Progenitor cell of endocrine pancreas (in vitro differentiated cells): Measurements from ENCODE around the gene TGFBR1. TPM values are rescaled to one million over a fixed set of nuclear protein-coding genes. Genes with fewer than 3 reads are reported as not detected.
A peak's percentile ranks its signal among the peaks of the same experiment; 100 is the strongest.

ENCODE experiments used
- DNase-seq: peaks from one replicate; pipeline ENCODE4 v3.0.0; 2021; ENCODE audit warnings: low spot score; ENCODE audit not compliant: unreplicated experiment
- H3K27ac Mint-ChIP-seq: 2 replicates; pipeline ENCODE4 v1.8.0; 2021; ENCODE audit warnings: mild to moderate bottlenecking, moderate library complexity, mixed read lengths
- H3K27me3 Mint-ChIP-seq: 2 replicates; pipeline ENCODE4 v1.8.0; 2021; ENCODE audit warnings: mixed read lengths
- H3K36me3 Mint-ChIP-seq: 2 replicates; pipeline ENCODE4 v1.8.0; 2022; ENCODE audit warnings: mixed read lengths; ENCODE audit not compliant: insufficient read depth
- H3K4me1 Mint-ChIP-seq: 2 replicates; pipeline ENCODE4 v1.8.0; 2021; ENCODE audit warnings: low read depth, mixed read lengths
- H3K4me3 Mint-ChIP-seq: 2 replicates; pipeline ENCODE4 v1.8.0; 2021; ENCODE audit warnings: low read depth, mild to moderate bottlenecking, moderate library complexity, mixed read lengths
- H3K9me3 Mint-ChIP-seq: 2 replicates; pipeline ENCODE4 v1.8.0; 2021; ENCODE audit warnings: low read depth, mixed read lengths
- total RNA-seq: library from RNA; stranded (reverse); gene quantifications from 2 replicates; pipeline ENCODE4 v1.2.1, GENCODE V29; 2021
- TF ChIP-seq, protein P1 (sequence below): fragments of 200-600 bp; sonication (generic); IDR thresholded peaks from one replicate; pipeline ENCODE4 v1.5.0; 2021; ENCODE audit warnings: antibody characterized with exemption, mild to moderate bottlenecking; ENCODE audit not compliant: unreplicated experiment

The TGFBR1 gene
- total RNA-seq, 1 donor from 2014 or later, result 93.8 TPM

DNA sequence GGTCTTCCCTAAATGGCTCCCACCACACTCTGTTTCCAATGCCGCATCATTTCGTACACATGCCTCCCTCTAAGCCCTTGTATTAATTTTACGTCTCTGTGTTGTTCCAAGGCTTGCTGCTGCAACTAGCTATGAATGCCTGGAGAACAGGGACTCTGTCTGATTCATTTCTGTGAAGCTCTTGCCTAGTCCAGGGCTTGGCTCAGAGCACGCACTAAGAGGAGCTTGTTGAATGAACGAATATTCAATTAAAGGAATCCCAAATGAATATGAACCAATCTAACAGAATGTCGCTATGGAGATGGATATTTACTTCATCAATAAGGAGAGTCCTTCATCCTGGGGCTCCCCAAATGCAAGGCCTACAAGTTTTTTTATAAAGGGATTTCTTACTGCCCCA, 55.3 kb downstream of the TGFBR1 start:
- H3K4me1 Mint-ChIP-seq, result peaks cover 18% of the 10 kb centered on the region

DNA sequence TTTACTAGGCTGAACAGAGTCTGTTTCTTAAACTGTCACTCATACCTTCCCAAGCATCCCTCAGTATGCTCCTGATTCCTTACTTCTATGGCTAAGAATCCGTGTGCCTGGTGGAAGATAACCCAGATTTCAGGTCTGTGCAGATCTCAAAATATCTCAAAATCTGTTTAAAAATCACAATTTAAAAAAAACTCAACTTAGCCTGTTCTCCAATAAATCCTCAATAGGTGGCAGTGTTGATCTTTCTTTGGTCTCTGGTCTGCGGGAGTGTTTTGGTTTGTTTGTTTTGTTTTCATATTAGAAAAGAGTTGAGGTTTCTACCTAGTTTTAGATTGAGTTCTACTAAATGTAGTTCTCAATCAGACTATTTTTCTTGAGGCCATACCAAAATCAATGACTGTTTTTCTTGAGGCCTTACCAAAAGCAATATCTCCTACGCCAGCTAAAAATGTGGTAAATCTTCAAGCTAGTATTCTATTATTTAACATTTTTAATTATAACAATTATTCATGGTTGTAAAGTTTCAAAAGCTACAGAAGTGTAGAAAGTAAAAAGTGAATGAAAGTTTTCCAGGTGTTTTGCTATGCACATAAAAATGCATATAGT, 57.9 kb downstream of the TGFBR1 start:
- Mint-ChIP-seq H3K9me3 (peaks cover 3% of the 10 kb centered on the region), H3K4me1 (peaks cover 35% of the 10 kb centered on the region), H3K27me3 (no peaks in the 10 kb centered on the region), H3K36me3 (peaks cover 2% of the 10 kb centered on the region), H3K27ac (no peak overlapping the region), H3K4me3 (no peak overlapping the region)
- DNase-seq, result no peak
- TF ChIP-seq, protein P1, sequence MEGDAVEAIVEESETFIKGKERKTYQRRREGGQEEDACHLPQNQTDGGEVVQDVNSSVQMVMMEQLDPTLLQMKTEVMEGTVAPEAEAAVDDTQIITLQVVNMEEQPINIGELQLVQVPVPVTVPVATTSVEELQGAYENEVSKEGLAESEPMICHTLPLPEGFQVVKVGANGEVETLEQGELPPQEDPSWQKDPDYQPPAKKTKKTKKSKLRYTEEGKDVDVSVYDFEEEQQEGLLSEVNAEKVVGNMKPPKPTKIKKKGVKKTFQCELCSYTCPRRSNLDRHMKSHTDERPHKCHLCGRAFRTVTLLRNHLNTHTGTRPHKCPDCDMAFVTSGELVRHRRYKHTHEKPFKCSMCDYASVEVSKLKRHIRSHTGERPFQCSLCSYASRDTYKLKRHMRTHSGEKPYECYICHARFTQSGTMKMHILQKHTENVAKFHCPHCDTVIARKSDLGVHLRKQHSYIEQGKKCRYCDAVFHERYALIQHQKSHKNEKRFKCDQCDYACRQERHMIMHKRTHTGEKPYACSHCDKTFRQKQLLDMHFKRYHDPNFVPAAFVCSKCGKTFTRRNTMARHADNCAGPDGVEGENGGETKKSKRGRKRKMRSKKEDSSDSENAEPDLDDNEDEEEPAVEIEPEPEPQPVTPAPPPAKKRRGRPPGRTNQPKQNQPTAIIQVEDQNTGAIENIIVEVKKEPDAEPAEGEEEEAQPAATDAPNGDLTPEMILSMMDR, result peak; percentile 80

More for the DNA sequence above, 55.3 kb downstream of the TGFBR1 start:
- Mint-ChIP-seq H3K9me3 (peaks cover 3% of the 10 kb centered on the region), H3K27me3 (no peaks in the 10 kb centered on the region), H3K27ac (no peak overlapping the region), H3K4me3 (no peak overlapping the region), H3K36me3 (peaks cover 2% of the 10 kb centered on the region)
- TF ChIP-seq, protein P1, result no peak
- DNase-seq, result no peak

DNA sequence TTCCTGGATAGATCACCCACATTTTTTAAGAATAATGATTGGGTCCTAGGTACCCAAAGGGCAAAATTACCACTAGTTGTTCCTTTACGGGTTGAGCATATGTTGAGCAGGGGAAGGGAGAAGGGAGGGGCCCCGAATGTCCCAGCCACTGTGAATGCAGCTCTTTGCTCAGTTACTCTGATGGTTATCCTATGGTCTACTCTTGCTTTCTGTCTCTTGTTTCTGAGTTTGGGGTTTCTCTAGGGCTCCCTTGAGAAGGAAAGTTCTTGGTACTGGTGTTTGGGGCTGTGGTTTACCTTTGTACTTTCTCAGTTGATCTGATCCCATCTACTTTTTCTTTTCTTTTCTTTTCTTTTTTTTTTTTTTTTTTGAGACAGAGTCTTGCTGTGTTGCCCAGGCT, 61.2 kb downstream of the TGFBR1 start:
- H3K36me3 Mint-ChIP-seq, result no peaks in the 10 kb centered on the region
- H3K27ac Mint-ChIP-seq, result peak overlapping the region; percentile 92
- peaks cover 64% of the 10 kb centered on the region for H3K4me1 Mint-ChIP-seq
- no peaks in the 10 kb centered on the region for H3K27me3 Mint-ChIP-seq
- no peak for DNase-seq
- TF ChIP-seq, protein P1, result no peak
- peak overlapping the region; percentile 25 for H3K4me3 Mint-ChIP-seq
- no peaks in the 10 kb centered on the region for H3K9me3 Mint-ChIP-seq

DNA sequence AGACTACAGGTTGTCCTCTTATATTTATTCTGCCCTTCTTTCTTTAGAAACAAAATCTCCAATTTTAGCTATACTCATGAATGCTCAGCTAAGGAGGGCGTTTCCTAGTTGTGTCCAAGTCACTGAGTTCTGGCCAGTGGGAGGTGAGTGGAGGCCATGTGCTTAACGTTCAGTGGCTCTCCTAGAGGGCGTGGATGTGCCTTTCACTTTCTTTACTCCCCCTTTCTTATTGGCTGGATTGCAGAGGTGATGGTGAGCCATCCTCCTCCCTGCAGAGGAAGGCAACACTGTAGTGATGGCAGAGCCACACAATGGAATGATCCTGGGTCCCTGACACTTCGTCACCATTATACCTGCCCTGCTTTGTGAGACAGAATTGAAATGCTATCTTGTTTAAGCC, 62.2 kb downstream of the TGFBR1 start:
- Mint-ChIP-seq H3K9me3 (no peaks in the 10 kb centered on the region), H3K27ac (peak overlapping the region; percentile 72), H3K4me1 (peaks cover 74% of the 10 kb centered on the region), H3K4me3 (no peak overlapping the region), H3K27me3 (no peaks in the 10 kb centered on the region), H3K36me3 (no peaks in the 10 kb centered on the region)
- DNase-seq, result no peak
- TF ChIP-seq, protein P1, result no peak

DNA sequence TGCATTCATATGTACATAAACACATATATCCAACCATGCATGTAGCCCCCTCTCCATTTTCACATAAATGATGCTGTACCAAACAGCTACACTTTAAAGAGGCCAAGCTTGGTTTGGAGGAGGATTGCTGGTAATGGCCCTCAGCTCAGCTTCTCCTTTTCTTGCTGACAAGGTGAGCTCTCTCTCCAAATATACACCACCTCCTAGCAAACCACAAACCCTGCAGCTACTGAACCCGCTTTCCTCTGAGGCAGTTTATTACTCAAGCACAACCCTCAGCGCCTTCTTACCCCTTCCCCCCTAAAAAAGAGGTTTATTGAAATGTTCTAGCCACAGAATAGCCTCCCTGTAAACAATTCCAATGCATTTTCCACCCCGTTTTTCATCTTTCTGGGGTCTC, 62.8 kb downstream of the TGFBR1 start:
- DNase-seq, result no peak
- Mint-ChIP-seq H3K27me3 (no peaks in the 10 kb centered on the region), H3K4me1 (peaks cover 77% of the 10 kb centered on the region), H3K36me3 (no peaks in the 10 kb centered on the region), H3K9me3 (no peaks in the 10 kb centered on the region), H3K4me3 (no peak overlapping the region), H3K27ac (peak overlapping the region; percentile 83)
- TF ChIP-seq, protein P1, result no peak
